GM15510 (cell line): ENCODE data around the gene FHIT.

Source experiments
- POLR2A ChIP-seq: IDR thresholded peaks from 3 replicates; pipeline ENCODE4 v1.6.1; 2011; ENCODE audit warnings: borderline replicate concordance; ENCODE audit not compliant: insufficient read length; ENCODE audit errors: extremely low read depth

Gene FHIT

DNA sequence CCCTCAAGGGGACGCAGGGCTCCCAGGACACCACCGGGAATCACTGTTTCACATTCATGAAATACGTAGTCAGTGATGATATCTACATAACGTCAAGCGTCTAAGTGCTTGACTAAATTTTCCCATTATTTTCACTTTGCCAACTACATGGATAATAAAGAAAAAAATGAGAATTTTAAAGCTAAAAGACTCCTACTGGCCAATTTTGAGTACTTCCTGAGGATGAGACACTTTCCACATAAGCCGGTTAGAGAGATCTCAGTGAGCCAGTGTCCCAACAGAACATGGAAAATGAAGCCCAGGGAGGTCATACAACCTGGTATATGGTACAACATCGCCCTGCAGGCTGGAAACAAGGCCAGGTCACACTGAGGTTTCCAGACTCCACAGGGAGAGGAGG is 928.1 kb downstream of the FHIT start:
- TF ChIP-seq POLR2A: no peak

DNA sequence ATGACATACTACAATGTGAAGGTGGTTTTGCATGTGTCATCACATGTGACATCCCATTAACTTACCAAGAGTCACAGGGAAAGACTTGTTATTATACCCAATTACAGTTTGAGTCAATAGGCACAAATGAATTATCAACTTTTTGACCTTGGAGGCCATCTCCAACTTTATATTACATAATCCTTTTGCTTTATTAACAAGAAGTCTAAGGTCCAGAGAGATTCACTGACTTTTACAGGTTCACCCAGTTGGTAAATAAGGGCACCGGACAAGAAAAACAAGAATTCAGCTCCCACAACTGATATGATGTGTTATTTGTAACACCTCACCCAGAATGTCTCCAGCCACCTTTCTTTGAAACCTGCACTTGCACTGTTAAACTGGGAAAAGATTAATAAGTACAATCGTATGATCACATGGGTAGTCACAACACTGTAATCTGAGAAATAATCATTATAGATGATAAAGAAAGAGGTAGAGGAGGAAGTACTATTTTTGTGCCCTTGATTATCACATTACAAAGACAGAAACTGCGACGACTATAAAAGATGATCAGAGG is 928.9 kb downstream of the FHIT start:
- TF ChIP-seq POLR2A: no peak

DNA sequence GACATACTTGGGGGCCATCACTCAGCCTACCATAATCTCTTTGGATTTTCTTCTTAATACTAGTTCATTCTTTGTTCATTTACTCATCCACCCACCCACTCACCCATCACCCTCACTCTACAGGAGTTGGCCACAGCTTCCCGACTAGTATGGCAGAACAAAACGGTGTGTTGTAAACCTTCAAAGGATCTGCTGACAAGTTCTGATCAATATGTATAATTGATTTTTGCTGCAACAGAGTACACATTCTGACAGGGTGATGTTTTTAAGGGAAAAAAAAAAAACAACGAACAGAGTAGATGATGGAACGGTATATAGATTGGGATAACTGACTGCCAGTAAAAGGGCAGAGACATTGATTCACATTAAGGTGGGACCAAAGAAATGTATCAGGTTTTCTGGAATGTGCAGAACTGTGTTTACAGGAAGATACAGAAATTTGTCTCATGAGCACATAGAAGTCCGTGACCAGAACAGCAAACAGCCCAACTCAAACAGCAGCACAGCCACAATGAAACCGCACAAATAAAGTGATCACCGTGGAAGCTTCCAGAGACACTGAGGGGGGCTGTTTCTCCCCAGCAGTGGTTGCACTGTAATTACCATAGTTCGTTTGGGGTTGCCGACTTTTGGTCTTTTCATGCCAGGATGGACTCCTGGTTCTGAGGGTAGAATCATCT is 931.9 kb downstream of the FHIT start:
- TF ChIP-seq POLR2A: no peak

DNA sequence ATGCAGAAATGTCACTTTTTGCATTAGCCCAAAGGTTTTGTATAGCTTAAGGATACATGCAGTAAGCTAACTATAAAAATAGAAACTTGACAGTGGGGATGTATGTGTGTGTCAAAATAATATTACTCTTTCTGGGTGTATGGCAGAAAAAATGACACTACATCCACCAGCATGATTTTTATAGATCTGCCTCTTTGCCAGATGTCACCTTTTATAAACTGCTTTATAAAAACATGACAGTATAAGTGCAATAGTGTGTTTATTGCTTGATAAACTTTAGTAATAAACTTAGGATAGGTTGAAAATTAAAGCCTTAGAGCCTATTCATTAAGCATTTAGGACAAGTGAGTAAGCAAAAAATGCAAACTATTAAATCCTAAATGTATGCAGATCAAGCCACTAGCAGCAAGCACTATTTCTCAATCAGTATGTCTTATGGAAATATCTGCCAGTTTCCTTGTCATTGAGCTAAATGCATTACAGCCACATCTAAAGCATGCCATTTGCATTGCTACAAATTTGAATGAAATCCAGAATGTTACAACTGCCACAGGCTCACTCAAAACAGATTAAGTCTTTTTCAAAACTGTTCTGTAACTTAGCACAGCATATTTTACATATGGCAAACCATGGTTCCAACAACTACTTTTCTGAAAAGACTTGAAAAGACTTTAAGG is 935.0 kb downstream of the FHIT start:
- no peak for TF ChIP-seq POLR2A

DNA sequence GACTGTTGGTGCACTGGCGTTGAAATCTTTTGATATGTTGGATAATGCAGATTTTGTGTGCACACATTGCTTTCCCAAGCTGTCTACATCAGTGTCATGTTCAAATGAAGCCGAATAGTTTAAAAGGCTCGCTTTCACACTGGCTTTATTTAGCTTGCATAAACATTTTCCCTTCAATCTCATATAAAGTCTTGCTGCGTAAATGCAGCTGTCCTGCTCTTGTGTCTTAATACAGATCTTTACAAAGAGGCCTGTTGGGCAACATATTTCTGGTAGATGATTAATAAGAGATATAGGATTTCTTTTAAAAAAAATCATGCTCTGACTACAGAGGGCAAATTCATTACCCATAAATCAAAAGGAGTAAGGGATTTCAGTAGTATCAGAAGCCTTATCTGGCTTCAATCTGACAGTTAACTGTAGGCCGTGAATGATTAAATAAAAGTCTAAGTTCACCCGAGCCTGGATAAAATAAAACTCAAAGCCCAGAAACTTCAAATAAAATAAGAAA is 937.2 kb downstream of the FHIT start:
- TF ChIP-seq POLR2A: no peak

DNA sequence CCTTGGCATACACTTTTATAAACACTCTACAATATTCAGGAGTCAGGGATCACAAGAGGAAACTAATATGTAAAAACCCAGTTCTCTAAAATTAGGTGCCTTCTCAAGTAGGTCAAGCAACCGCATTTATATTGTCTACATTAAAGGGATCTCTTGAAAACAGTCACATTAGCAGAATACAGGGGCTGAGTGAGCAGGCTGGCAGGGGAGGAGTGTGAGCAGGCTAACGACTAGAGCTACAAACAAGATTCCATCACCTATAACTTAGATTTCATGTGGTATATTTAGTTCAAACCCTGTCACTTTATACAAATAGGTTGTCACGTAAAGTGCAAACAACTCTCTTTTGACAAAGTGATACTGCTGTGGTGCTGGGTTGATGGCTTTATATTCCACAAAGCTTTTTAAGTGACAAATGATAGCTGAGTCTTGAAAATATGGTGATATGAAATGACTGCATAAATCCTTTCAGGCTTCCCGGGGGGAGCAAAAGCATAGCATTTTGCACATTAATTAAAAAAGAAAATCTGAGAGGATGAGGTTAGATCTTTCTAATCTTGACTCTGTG is 937.9 kb downstream of the FHIT start:
- no peak for TF ChIP-seq POLR2A

DNA sequence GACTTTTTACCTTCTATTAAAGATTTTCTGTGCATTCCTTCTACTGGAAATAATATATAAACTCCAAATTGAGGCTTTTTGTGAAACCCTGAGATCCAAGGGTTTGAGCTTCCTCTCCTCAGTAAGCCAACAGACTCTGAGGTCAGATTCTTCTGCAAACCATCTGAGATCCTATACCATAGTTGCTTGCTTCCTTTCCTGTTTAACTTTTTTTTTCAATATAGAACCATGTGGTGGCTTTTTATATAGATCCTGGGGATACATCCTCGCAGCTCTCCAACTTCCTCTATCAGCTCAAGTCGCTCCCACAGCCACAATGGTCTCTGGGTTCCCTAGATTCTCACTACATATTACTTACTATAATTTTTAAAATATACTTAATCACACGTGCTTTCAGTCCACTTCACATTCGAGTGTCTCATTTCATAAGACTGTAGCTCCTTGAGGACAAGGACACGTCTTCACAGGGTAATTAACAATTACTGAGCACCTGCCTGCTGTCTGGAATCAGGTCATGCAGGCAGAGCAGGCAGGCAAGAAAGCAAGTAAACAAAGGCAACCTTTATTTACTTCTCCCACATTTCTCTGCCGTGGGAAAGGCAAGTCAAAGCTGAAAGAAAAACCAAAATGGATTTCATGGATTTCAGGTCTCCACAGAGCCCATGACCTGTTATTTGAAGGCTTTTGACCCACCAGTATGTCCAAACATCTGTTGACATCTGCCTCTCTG is 941.5 kb downstream of the FHIT start:
- TF ChIP-seq POLR2A: no peak

DNA sequence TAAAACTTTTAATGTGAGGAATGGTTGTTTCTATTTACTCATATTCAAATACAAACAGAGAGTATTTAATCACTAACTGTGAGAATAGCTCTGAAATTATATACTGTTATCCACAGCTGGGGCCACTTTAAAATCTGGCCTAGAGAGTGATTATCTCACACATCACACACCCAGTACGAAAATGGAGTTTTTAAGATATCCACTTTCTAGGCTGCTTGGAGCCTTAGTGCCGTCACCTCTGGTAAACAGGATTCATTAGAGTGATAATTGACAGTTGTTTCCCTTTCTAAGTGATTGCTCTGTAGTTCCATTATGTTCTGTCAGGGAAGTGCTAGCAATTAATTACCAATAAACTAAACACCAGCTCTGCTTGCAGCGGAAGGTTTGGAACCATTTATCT is 942.4 kb downstream of the FHIT start:
- no peak for TF ChIP-seq POLR2A

DNA sequence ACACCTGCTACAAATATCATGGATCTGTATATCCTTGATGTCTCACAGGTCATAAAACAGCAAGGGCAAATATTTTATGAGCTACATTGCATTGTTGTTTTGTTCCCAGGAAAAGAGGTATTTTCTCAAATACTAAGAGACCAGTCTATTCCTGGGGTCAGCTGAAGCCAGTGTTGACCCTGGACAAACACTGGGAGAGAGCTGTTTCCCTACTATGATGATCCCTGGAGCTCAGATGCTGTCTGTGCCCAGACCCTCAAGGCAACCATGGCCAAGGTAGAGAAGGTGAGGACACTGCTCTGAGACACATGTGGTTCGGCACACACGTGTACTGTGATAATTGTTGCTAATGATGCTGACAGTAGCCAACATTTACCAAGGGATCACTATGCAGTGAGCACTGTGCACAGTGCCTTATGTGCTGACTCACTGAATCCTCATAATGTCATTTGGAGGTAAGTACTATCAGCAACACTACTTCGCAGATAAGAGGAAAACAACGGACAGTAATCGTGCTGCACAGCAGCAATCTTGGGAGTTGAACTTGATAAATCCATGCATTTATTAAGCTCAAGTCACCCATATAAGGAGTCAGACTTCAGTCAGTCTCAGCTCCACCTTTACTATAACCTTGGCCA is 943.6 kb downstream of the FHIT start:
- TF ChIP-seq POLR2A: no peak

DNA sequence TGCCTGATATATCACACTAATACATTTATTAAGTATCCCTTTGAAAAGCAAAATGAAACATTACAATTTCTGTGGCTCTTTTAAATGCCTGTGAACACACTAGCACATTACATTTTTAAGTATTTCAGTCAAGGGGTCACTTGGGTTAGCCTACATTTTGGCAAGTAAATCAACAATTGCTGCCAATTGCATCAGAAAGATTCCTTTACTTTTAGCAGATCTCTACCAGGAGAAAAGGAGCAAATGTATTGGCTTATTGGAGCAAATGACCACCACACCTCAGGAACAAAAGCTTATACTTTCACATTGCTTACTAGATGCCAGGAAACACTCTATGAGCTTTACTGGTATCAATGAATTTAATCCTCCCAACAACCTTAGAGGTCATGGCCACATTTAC is 947.1 kb downstream of the FHIT start:
- TF ChIP-seq POLR2A: no peak

DNA sequence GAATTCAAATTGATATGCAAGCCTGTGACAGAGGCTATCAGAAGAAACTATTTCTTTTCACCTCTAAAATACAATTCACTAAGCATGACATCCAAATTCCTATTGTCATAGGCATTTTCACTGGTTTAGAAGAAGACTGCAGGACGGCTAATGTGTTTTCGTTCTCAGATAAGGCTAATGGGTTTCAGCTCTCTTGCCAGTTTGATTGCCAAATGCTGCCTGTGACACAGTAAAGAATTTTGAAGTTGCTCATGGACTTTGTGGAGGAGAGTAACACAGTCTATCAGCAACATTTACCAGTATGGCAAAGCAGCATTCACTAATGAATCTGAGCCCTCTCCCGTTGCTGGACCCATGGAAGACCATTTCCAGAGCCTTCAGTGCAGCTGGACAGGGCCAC is 948.1 kb downstream of the FHIT start:
- no peak for TF ChIP-seq POLR2A

DNA sequence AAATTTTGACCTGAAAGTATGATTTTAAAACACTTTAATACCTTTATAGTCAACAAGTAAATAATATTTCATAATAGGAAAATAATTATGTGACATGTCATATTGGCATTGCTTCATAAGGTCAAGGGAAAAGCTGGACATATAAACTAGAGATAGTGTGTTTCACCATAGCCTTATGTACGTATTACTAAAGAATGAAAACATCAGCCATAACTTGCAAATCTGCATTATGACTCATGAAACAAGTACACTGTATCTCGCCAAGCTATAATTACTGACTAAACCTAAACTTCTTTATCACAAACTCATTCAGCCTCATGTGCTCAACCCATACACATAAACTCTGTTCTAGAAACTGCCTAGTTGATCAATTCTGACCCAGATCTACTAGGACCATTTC is 950.1 kb downstream of the FHIT start:
- no peak for TF ChIP-seq POLR2A

DNA sequence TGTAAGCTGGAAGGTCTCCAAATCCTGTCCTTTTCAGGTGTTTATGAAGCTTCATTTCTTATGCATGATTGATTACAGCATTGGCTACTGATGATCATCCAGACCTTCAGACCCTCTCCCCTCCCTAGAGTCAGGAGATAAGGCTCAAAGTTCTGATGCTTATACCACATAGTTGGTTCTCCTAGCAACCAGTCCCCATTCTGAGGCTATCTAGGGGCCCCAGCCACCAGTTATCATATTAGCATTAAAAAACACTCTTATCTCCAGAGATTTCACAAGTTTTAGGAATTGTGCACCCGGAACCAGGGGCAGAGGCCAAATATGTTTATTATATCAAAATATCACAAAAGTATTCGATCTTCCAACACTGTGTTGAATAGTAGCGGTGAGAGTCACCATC is 953.1 kb downstream of the FHIT start:
- no peak for TF ChIP-seq POLR2A

DNA sequence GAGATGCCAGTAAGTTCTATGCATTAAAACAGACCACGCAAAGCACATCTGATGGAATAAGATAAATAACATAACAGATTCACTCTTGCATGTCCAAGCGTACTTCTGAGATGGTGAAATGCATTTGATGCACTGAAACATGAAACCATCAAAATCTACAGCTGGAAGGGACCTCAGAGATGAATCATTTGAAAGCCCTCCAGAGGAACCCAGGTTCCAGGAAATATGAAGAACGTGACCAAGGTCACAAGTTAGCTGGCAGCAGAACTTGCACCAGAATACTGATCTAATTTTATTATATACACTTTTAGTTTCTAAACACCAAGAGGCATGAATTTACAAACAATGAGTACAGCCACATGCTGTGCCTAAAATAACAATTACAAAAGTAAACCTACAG is 957.1 kb downstream of the FHIT start:
- no peak for TF ChIP-seq POLR2A
